ENCODE data around the gene CTTNBP2NL. TPM values are rescaled to one million over a fixed set of nuclear protein-coding genes. Genes with fewer than 3 reads are reported as not detected.

Gene CTTNBP2NL
- polyA plus RNA-seq, 2 of the 4 experiments (the other 2 are of a cell fraction), result 5.8 to 8.7 TPM

GRCh38 chr1:112464501-112464900 is 68.5 kb downstream of the CTTNBP2NL start:
- no peak for FAIRE-seq
- Histone ChIP-seq H3K4me1 (peaks cover 7% of the 10 kb centered on the region; the same call in 1 of the 3 replicates), H3K4me2 (no peak overlapping the region), H3K4me3 (no peak overlapping the region), H3K27ac (no peak overlapping the region), H3K9me3 (no peaks in the 10 kb centered on the region)
- CTCF ChIA-PET, result interaction anchor here (1.4 to 8.7 kb wide), 3 partner anchors 10 to 71 kb away, joined by 3 to 165 read pairs (median 27); partner anchors contain the start of gene CTTNBP2NL
- no peak for DNase-seq (ENCODE audit: low read depth in 1 of 2, low spot score in 1 of 2)
- POLR2A ChIA-PET, result no interaction called here
- TF ChIP-seq EHMT2 (IDR thresholded peaks at IDR 0.05; ENCODE audit: low read depth) (no peak), RCOR1 (IDR thresholded peaks at IDR 0.05; ENCODE audit: low read depth, low read length) (no peak), MAZ (IDR thresholded peaks at IDR 0.05; ENCODE audit: borderline replicate concordance, low read depth, low read length) (no peak), CHD4 (IDR thresholded peaks at IDR 0.05; ENCODE audit: borderline replicate concordance) (no peak), SREBF2 (IDR thresholded peaks at IDR 0.05) (no peak), NPAS2 (CRISPR knock-in tag; IDR thresholded peaks at IDR 0.05; ENCODE audit: borderline replicate concordance) (no peak), CHD2 (IDR thresholded peaks at IDR 0.05; ENCODE audit: low read length, partially characterized antibody) (no peak), ZNF302 (CRISPR knock-in tag; IDR thresholded peaks at IDR 0.05) (no peak), POLR2A (IDR thresholded peaks at IDR 0.05; ENCODE audit: low read length) (no peak), HEYL (CRISPR knock-in tag; IDR thresholded peaks at IDR 0.05) (no peak), JUN (IDR thresholded peaks at IDR 0.05) (no peak), RFX5 (IDR thresholded peaks at IDR 0.05) (no peak)
- WGBS (ENCODE audit: missing lambda C conversion rate), result 75% methylated on average over 2 of the region's 4 CpGs
- ATAC-seq, result no peak; a peak in 1 of 6 replicates

- POLR2A ChIA-PET, result interaction anchor here (0.9 to 1.2 kb wide), 2 partner anchors 27 to 71 kb away, joined by 3 to 10 read pairs; no protein-coding TSS in a partner anchor
- CTCF ChIA-PET, result interaction anchor here (0.6 to 8.7 kb wide), 14 partner anchors 9 to 244 kb away, joined by 3 to 165 read pairs (median 5); partner anchors contain the start of gene CTTNBP2NL
- ATAC-seq, result no peak
- Histone ChIP-seq H3K4me1 (peaks cover 7% of the 10 kb centered on the region; the same call in 1 of the 3 replicates), H3K27ac (peak overlapping the region in 1 of 2 experiments; percentile 73; a peak in 2 of 6 replicates), H3K9me3 (no peaks in the 10 kb centered on the region), H3K4me3 (no peak overlapping the region), H3K4me2 (no peak overlapping the region)
- TF ChIP-seq HOXA7 (CRISPR knock-in tag; IDR thresholded peaks at IDR 0.05) (no peak), ZFP36 (IDR thresholded peaks at IDR 0.05; ENCODE audit: borderline replicate concordance, partially characterized antibody) (no peak), RARB (CRISPR knock-in tag; IDR thresholded peaks at IDR 0.05) (no peak), E2F6 (IDR thresholded peaks at IDR 0.05; ENCODE audit: borderline replicate concordance, low read depth) (no peak), USF2 (IDR thresholded peaks at IDR 0.05) (no peak), FOSL2 (IDR thresholded peaks at IDR 0.05) (no peak), FOSL2 (CRISPR knock-in tag; IDR thresholded peaks at IDR 0.05) (no peak), FOXS1 (CRISPR knock-in tag; IDR thresholded peaks at IDR 0.05) (no peak), ZNF302 (CRISPR knock-in tag; IDR thresholded peaks at IDR 0.05) (no peak), MAFK (IDR thresholded peaks at IDR 0.05; ENCODE audit: partially characterized antibody) (no peak), KDM1A (IDR thresholded peaks at IDR 0.05; ENCODE audit: low read depth) (no peak), ZC3H11A (IDR thresholded peaks at IDR 0.05) (no peak), JUNB (IDR thresholded peaks at IDR 0.05) (no peak), EHMT2 (IDR thresholded peaks at IDR 0.05; ENCODE audit: low read depth) (no peak), CEBPB (IDR thresholded peaks at IDR 0.05) (no peak), CBX2 (IDR thresholded peaks at IDR 0.05; ENCODE audit: borderline replicate concordance, low read depth) (no peak), CHD4 (IDR thresholded peaks at IDR 0.05; ENCODE audit: borderline replicate concordance) (no peak), PHF8 (IDR thresholded peaks at IDR 0.05; ENCODE audit: borderline replicate concordance, low read depth) (no peak)
- WGBS (ENCODE audit: missing lambda C conversion rate), result 81% methylated on average over 3 of the region's 5 CpGs
- FAIRE-seq, result no peak
- DNase-seq (ENCODE audit: low read depth in 1 of 2, low spot score in 1 of 2), result no peak
These were observed 69.1 kb downstream of the CTTNBP2NL start for GRCh38 chr1:112465122-112465521.
